ENCODE measurements around the gene PMFBP1.

GRCh38 chr16:72105978-72106377 is 66.0 kb downstream of the PMFBP1 start:
- TF ChIP-seq CTCF (IDR thresholded peaks at IDR 0.05), result no peak
- TF ChIP-seq POLR2A (IDR thresholded peaks at IDR 0.05), result no peak

Data from adrenal gland (tissue), 5 donors.